Fibroblast of the aortic adventitia (primary cell): ENCODE results near the gene KSR1. TPM values are rescaled to one million over a fixed set of nuclear protein-coding genes. Genes with fewer than 3 reads are reported as not detected.

Source experiments
- DNase-seq: peaks from one replicate; pipeline ENCODE4 v3.0.0-alpha.2; 2010; ENCODE audit warnings: low read depth
- H3K4me3 ChIP-seq: 2 replicates; pipeline ENCODE4 v1.5.1; 2011; ENCODE audit warnings: low read depth, mild to moderate bottlenecking, control low read depth, low read length, moderate library complexity
- CTCF ChIP-seq: IDR thresholded peaks from 2 replicates; pipeline ENCODE4 v1.5.1; 2011; ENCODE audit warnings: mild to moderate bottlenecking, low read length, control low read depth, inconsistent platforms; ENCODE audit not compliant: insufficient read depth
- total RNA-seq: library from RNA; depleted of rRNA; stranded (reverse); fragments of >200 nt; gene quantifications from 2 replicates; pipeline ENCODE4 v1.2.3, GENCODE V29; 2012; ENCODE audit warnings: low replicate concordance

The KSR1 gene
- total RNA-seq, 1 donor = 19.4 TPM

GRCh38 chr17:27475070-27475673 is 18.9 kb downstream of the KSR1 start:
- no peak for DNase-seq
- H3K4me3 ChIP-seq = no peak overlapping the region
- TF ChIP-seq CTCF = no peak

- DNase-seq = no peak
- TF ChIP-seq CTCF = no peak
- no peak overlapping the region for H3K4me3 ChIP-seq
Measured at GRCh38 chr17:27475981-27476895, 20.0 kb downstream of the KSR1 start.

DNA sequence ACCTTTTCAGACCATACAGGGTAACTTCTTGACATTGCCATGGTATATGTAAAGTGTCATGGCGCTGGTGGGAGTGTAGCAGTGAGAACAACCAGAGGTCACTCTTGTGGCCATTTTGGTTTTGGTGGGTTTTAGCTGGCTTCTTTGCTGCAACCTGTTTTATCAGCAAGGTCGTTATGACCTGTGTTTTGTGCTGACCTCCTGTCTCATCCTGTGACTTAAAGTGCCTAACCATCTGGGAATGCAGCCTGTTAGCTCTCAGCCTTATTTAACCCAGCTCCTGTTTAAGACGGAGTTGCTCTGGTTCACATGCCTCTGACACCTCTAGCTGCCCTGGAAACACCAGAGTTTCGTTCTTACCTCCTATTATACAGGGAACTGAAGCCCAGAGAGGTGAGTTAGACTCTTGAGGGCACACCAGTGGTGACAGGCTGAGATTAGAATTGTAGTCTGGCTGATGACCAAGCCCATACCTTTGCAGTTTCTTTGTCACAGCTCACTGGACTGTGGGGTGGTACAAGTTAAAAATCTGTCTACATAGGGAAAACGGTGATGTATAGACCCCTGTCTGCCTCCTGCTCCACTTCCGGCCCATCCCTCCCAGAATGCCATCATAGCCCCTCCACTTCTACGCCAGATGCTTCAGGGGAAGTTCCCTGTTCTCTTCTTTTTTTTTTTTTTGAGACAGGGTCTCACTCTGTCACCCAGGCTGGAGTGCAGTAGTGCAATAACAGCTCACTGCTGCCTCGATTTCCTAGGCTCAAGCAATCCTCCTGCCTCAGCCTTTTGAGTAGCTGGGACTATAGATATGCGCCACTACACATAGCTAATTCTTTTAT is 21.0 kb downstream of the KSR1 start:
- no peak overlapping the region for H3K4me3 ChIP-seq
- no peak for DNase-seq
- TF ChIP-seq CTCF = no peak

- no peak for TF ChIP-seq CTCF
- no peak for DNase-seq
Measured at GRCh38 chr17:27477971-27478684, 21.9 kb downstream of the KSR1 start.

DNA sequence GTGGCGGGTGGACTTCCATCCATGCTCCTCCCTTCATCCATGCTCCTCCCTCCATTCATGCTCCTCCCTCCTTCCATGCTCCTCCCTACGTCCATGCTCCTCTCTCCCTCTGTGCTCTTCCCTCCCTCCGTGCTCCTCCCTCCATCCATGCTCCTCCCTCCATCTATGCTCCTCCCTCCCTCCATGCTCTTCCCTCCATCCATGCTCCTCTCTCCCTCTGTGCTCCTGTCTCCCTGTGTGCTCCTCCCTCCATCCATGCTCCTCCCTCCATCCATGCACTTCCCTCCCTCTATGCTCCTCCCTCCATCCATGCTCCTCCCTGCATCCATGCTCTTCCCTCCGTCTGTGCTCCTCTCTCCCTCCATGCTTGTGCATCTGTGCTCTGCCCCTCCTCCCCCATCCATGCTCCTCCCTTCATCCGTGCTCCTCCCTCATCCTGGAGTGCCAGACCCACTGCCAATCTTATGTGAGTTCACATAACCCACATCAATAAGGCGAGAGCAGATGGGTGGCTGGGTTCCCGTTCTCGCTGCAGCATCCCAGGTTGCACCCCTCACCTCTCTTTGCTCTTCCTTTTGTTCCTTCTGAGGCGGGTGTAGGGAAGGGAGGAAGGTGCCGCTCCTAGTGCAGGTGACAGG is 22.8 kb downstream of the KSR1 start:
- TF ChIP-seq CTCF = no peak
- no peak overlapping the region for H3K4me3 ChIP-seq
- no peak for DNase-seq

More at GRCh38 chr17:27477971-27478684, 21.9 kb downstream of the KSR1 start:
- no peak overlapping the region for H3K4me3 ChIP-seq

DNA sequence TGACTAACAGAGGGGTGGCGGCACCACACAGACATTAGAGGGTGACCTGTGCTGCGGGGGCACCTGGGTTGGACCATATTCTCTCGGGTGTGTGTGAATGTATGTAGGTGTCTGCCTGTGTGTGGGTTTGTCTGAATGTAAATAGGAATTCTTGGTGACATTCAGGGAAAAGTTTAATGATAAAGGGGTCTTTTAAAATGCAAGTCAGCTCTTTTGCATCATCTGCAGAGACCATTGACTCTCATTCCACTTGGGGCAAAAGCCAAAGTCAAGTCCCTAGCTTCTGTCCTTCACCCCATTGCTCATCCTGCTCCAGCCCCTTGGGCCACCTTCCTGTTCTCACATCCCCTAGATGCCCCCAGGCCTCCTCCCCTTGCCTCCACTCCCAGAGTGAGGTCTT is 23.6 kb downstream of the KSR1 start:
- DNase-seq = no peak

More for the DNA sequence above, 23.6 kb downstream of the KSR1 start:
- TF ChIP-seq CTCF = no peak
- H3K4me3 ChIP-seq = no peak overlapping the region
